Measurements from ENCODE around the gene HRAS. TPM values are rescaled to one million over a fixed set of nuclear protein-coding genes. Genes with fewer than 3 reads are reported as not detected.

Gene HRAS
- total and polyA plus RNA-seq, 2 of the 8 experiments (the other 6 are each of a cell fraction or from before 2014, with no cell fraction given), result 44.3 to 54.7 TPM

DNA sequence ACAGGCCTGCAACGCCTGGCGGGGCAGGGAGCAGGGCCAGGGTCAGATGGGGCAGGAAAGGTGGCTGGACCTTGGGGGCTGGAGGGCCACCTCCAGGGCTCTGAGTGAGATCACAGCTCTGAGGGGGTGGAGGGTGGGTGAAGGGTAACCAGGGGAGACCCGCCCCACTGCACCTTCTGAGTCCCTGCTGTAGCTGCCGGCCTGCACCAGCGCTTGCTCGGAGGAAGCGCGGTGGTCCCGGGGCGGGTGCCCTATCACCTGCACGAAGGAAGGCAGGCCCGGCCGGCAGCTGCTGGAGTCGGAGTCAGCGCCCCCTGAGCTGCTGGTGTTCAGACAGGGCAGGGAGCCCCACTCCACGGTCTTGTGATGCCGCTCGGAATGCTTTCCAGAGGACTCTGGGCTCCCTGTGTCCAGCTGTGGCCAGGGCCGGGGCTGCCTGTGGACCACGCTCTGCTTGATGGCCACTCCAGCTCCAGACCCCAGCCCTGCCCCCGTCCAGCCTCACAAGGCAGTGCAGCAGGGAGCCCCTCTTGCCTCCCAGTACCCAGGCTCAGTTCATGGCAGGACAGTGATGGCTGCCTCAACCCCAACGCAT is 21.4 kb upstream of the HRAS start:
- Histone ChIP-seq H2BK20ac (ENCODE audit: low read length) (0 out of 2 replicates have a peak overlapping the region, but pooled peaks have one; percentile 61), H3K4me2 (ENCODE audit: insufficient read depth in 1 of 2, low read depth in 2 of 2, low read length in 2 of 2) (peak overlapping the region; percentile 66 to 95), H3K18ac (ENCODE audit: extremely low read depth, low read length) (peak overlapping the region; percentile 71; the same call in 1 of the 2 replicates), H2BK15ac (ENCODE audit: low read length) (no peak overlapping the region), H3K23ac (ENCODE audit: insufficient read length) (no peak overlapping the region), H3K9me3 (ENCODE audit: insufficient read depth in 2 of 2, low read depth in 1 of 2, low read length in 1 of 2) (no peaks in the 10 kb centered on the region), H3K23me2 (ENCODE audit: low read depth, low read length) (peaks cover 19% of the 10 kb centered on the region; the same call in 1 of the 2 replicates), H3K36me3 (ENCODE audit: control insufficient read depth in 2 of 4, insufficient read depth in 4 of 4, low read length in 3 of 4) (no peaks in the 10 kb centered on the region), H3K9ac (replicated peaks in 1 of 4; ENCODE audit: extremely low read depth in 1 of 4, low read depth in 3 of 4, low read length in 3 of 4) (no peak overlapping the region; a peak in 1 of 7 replicates), H3K27ac (ENCODE audit: low read depth, low read length) (no peak overlapping the region), H3K4me1 (replicated peaks in 1 of 4; ENCODE audit: control insufficient read depth in 3 of 4, insufficient read depth in 4 of 4, low read length in 3 of 4) (peaks cover 0 to 35% (median 11%) of the 10 kb centered on the region in 4 experiments; a peak in 6 of 7 replicates), H4K91ac (replicated peaks; ENCODE audit: insufficient read length, low read length) (no peak overlapping the region), H3K14ac (ENCODE audit: insufficient read length) (no peak overlapping the region), H2BK12ac (ENCODE audit: low read depth, low read length) (peak overlapping the region; percentile 84; the same call in 1 of the 2 replicates), H3K4ac (replicated peaks; ENCODE audit: insufficient read length, low read depth, low read length) (no peak overlapping the region), H3K79me2 (ENCODE audit: control insufficient read depth in 1 of 2, insufficient read depth in 2 of 2, low read length in 2 of 2) (peaks cover 0 to 2% of the 10 kb centered on the region in 2 experiments; a peak in 1 of 4 replicates), H4K5ac (ENCODE audit: insufficient read length, low read depth, low read length) (peak overlapping the region; percentile 38), H3K56ac (replicated peaks; ENCODE audit: insufficient read length, low read depth, low read length) (no peak overlapping the region), H3K4me3 (ENCODE audit: extremely low read depth in 1 of 4, insufficient read depth in 2 of 4, low read depth in 3 of 4, low read length in 4 of 4) (peak overlapping the region in 3 of 4 experiments; percentile 23 to 83 (median 29); a peak in 6 of 8 replicates), H2BK120ac (replicated peaks; ENCODE audit: low read depth, low read length) (no peak overlapping the region), H2AFZ (ENCODE audit: low read length) (no peak overlapping the region), H2AK5ac (ENCODE audit: low read depth, low read length) (peak overlapping the region; percentile 56; the same call in 1 of the 2 replicates), H4K20me1 (replicated peaks in 1 of 2; ENCODE audit: control insufficient read depth in 1 of 2, insufficient read depth in 2 of 2, low read length in 2 of 2) (peaks cover 2 to 8% of the 10 kb centered on the region in 2 experiments), H3K27me3 (replicated peaks in 1 of 4; ENCODE audit: control insufficient read depth in 3 of 4, extremely low read depth in 1 of 4, insufficient read depth in 3 of 4, low read length in 3 of 4) (peaks cover 13 to 29% (median 26%) of the 10 kb centered on the region in 4 experiments), H4K8ac (ENCODE audit: extremely low read depth, insufficient read depth, low read length) (peak overlapping the region; percentile 35; the same call in 1 of the 2 replicates), H3K79me1 (ENCODE audit: low read depth, low read length) (peaks cover 4% of the 10 kb centered on the region; the same call in 1 of the 2 replicates), H2BK5ac (ENCODE audit: low read depth, low read length) (no peak overlapping the region)
- FAIRE-seq, result no peak
- CTCF ChIA-PET (ENCODE audit: partially characterized antibody), result interaction anchor here (1.0 to 3.8 kb wide), 6 partner anchors 9 to 90 kb away, joined by 3 to 21 read pairs (median 4); no protein-coding TSS in a partner anchor
- WGBS, 2 experiments (ENCODE audit: extremely low coverage in 1 of 2, insufficient coverage in 1 of 2, insufficient read length in 1 of 2, insufficient replicate concordance in 2 of 2, low coverage in 1 of 2, low lambda C conversion rate in 2 of 2, missing lambda C conversion rate in 1 of 2), result 75% methylated on average over 20 of the region's 22 CpGs; no CpG with 5 or more reads in 1 of the 2 experiments
- POLR2A ChIA-PET (ENCODE audit: partially characterized antibody), result interaction anchor here (0.6 to 2.1 kb wide), 8 partner anchors 10 to 75 kb away, joined by 3 to 13 read pairs (median 4); partner anchors contain the start of gene IRF7
- no peak for DNase-seq (ENCODE audit: low read depth in 1 of 2, low spot score in 2 of 2)
- TF ChIP-seq SRF (IDR thresholded peaks at IDR 0.05; ENCODE audit: low read depth, low read length), result no peak
- TF ChIP-seq RNF2 (IDR thresholded peaks at IDR 0.05; ENCODE audit: borderline replicate concordance, low read depth, low read length, missing control alignments, poor library complexity, severe bottlenecking), result no peak
- TF ChIP-seq RXRA (IDR thresholded peaks at IDR 0.05; ENCODE audit: insufficient read depth, low read depth, low read length), result no peak

Data from H1 (cell line).